HG03520 (cell line): ENCODE results near the gene C4A.
"Not testable (repeated sequence)": the region's sequence is repeated elsewhere in the genome, so short reads cannot be mapped to it uniquely, and the experiment has no call there.

Source experiments
- ATAC-seq: cut with Tn5 transposase; IDR thresholded peaks from one replicate; pipeline ENCODE4 v1.9.1; 2021; ENCODE audit warnings: mild to moderate bottlenecking, moderate library complexity; ENCODE audit not compliant: unreplicated experiment

The C4A gene

DNA sequence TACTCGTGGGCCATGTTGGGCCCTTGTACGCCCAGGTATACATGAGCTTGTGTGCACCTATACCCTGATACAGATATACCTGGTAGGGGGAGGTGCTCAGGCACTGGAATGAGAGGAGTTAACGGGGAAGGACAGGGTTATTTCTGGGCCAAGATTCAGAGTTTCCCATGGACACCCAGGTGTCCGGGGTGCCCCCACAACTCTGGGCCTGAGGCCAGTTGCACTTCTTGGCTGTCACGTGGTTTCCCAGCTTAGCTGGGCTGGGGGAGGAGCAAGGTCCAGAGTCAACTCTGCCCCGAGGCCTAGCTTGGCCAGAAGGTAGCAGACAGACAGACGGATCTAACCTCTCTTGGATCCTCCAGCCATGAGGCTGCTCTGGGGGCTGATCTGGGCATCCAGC lies at the start of gene C4A:
Gene C4A, plus strand, starts transcription at position 314 of the 400 bp plus-strand sequence. Its CDS starts 51 bp downstream, at position 365.
- ATAC-seq, result not testable (repeated sequence)

DNA sequence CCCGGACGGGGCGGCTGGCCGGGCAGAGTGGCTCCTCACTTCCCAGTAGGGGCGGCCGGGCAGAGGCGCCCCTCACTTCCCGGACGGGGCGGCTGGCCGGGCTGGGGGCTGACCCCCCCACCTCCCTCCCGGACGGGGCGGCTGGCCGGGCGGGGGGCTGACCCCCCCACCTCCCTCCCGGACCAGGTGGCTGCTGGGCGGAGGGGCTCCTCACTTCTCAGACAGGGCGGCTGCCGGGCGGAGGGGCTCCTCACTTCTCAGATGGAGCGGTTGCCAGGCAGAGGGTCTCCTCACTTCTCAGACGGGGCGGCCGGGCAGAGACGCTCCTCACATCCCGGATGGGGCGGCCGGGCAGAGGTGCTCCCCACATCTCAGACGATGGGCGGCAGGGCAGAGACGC lies 49.7 kb upstream of the C4A start:
- ATAC-seq, result not testable (repeated sequence)

DNA sequence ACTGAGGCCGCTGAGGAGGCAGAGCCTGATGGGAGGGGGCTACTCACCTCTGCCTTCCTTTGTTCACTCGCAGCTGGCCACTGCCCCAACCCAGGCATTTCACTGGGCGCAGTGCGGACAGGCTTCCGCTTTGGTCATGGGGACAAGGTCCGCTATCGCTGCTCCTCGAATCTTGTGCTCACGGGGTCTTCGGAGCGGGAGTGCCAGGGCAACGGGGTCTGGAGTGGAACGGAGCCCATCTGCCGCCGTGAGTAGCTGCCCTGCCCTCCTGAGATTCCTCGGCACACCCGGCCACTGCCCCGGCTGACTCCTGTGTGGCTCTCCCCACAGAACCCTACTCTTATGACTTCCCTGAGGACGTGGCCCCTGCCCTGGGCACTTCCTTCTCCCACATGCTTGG lies 48.3 kb upstream of the C4A start:
- ATAC-seq, result no peak

DNA sequence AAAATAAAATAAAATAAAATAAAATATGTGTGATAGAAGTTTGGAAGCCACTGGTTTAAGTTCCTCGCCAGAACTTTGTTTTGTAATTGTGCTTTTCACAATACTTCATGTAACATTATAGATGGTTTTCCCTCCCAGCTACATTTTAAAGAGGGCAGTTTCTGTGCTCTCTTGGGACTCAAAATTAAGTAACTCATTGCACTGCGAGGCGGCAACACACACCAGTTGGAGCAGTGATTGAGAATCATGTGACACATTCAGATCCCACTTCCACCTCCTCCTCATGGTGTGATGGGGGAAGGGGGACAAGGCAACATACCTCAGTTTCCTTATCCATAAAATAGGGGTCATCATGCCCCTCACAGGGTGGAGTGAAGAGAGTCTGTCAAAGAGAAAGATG lies 46.8 kb upstream of the C4A start:
- ATAC-seq, result no peak

DNA sequence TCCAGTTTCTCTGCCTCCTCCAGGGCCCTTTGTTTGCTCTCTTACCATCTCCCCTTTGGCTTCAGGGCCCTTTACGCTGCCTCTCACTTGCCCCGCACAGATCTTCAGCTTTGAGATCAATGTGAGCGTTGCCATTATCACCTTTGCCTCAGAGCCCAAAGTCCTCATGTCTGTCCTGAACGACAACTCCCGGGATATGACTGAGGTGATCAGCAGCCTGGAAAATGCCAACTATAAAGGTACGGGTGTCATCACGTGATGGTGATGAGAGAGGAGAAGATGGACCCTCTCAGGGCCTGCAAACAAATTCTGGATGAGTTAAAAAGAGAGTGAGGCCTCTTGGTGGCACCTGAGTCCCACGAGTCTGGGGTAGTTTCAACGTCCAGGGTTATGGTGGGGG lies 46.0 kb upstream of the C4A start:
- no peak for ATAC-seq

DNA sequence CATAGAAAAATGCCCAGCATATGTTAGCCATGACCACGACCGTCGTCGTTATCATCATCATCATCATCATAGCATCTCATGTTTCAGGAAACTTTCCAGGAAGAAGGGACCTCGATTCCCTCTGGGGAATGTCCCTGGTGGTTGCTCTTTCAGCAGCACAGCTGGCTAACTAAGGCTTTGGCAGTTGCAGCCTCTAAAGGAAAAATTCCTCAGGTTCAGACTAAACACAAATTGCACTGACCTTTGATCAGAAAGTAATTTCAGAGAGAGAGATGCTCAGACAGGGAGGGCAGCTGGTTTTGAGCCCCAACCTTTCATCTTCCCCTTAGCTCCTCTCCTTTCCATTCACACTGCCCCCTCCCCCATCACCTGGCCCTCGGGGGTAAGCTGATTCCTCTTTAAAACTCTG lies 41.6 kb upstream of the C4A start:
- ATAC-seq, result no peak

DNA sequence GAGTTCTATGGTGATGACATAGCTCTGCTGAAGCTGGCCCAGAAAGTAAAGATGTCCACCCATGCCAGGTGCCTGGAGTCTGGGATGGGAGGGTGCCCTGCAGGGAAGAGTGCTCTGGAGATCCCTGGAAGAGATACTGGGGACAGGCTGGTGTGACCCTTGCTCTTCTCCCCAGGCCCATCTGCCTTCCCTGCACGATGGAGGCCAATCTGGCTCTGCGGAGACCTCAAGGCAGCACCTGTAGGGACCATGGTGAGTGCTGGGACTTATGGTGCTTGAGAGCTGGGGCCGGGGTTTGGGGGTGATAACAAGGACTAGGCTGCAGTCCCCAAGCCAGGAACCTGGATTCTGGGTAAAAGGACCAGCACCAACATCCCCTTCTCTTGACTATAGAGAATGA lies 38.1 kb upstream of the C4A start:
- ATAC-seq, result no peak

DNA sequence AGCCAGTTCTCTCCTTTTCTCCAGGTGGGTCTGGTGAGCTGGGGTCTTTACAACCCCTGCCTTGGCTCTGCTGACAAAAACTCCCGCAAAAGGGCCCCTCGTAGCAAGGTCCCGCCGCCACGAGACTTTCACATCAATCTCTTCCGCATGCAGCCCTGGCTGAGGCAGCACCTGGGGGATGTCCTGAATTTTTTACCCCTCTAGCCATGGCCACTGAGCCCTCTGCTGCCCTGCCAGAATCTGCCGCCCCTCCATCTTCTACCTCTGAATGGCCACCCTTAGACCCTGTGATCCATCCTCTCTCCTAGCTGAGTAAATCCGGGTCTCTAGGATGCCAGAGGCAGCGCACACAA lies 36.7 kb upstream of the C4A start:
- no peak for ATAC-seq

DNA sequence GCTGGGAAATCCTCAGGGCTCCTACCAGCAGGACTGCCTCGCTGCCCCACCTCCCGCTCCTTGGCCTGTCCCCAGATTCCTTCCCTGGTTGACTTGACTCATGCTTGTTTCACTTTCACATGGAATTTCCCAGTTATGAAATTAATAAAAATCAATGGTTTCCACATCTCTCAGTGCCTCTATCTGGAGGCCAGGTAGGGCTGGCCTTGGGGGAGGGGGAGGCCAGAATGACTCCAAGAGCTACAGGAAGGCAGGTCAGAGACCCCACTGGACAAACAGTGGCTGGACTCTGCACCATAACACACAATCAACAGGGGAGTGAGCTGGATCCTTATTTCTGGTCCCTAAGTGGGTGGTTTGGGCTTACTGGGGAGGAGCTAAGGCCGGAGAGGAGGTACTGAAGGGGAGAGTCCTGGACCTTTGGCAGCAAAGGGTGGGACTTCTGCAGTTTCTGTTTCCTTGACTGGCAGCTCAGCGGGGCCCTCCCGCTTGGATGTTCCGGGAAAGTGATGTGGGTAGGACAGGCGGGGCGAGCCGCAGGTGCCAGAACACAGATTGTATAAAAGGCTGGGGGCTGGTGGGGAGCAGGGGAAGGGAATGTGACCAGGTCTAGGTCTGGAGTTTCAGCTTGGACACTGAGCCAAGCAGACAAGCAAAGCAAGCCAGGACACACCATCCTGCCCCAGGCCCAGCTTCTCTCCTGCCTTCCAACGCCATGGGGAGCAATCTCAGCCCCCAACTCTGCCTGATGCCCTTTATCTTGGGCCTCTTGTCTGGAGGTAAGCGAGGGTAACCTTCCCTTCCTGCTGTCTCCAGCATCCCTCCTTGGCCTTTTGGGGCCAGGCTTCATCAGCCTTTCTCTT lies 36.1 kb upstream of the C4A start, which contains the start of gene CFB:
Gene CFB, plus strand, starts transcription at position 589 of the 863 bp plus-strand sequence. Its CDS starts 127 bp downstream, at position 716.
- no peak for ATAC-seq

DNA sequence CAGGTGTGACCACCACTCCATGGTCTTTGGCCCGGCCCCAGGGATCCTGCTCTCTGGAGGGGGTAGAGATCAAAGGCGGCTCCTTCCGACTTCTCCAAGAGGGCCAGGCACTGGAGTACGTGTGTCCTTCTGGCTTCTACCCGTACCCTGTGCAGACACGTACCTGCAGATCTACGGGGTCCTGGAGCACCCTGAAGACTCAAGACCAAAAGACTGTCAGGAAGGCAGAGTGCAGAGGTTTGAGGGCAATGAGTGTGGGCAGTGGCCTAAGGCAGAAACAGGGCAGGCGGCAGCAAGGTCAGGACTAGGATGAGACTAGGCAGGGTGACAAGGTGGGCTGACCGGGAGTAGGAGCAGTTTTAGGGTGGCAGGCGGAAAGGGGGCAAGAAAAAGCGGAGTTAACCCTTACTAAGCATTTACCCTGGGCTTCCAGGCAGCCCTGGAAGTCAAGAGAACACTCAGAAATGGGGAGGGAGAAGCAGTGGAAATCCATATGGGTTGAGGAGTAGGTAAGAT lies 35.4 kb upstream of the C4A start:
- no peak for ATAC-seq

DNA sequence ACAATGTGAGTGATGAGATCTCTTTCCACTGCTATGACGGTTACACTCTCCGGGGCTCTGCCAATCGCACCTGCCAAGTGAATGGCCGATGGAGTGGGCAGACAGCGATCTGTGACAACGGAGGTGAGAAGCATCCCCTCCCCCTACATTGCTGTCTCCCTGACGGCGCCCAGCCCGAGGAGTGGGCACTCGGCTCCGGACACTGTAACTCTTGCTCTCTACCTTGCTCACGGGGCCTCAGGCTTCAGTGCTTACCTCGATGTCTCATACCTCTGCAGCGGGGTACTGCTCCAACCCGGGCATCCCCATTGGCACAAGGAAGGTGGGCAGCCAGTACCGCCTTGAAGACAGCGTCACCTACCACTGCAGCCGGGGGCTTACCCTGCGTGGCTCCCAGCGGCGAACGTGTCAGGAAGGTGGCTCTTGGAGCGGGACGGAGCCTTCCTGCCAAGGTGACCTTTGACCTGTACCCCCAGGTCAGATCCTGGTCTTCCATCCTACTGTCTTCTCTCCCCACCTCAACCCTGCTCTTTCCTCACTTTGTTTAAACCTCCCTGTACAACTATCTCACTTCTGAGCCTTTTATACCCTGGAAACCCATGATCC lies 34.7 kb upstream of the C4A start:
- ATAC-seq, result no peak

DNA sequence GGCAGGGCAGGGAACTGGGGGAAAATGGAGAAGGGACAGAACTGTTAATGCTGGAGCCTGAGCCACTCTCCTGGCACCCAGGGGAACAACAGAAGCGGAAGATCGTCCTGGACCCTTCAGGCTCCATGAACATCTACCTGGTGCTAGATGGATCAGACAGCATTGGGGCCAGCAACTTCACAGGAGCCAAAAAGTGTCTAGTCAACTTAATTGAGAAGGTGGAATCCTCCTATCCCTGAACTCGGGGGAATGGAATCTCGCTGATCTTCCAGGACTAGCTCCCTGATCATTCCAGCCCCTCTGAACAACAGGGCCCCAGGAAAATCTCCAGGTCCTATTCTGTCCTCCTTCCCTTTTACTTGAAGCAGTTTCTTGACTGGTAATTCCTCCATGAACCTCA lies 34.0 kb upstream of the C4A start:
- no peak for ATAC-seq

DNA sequence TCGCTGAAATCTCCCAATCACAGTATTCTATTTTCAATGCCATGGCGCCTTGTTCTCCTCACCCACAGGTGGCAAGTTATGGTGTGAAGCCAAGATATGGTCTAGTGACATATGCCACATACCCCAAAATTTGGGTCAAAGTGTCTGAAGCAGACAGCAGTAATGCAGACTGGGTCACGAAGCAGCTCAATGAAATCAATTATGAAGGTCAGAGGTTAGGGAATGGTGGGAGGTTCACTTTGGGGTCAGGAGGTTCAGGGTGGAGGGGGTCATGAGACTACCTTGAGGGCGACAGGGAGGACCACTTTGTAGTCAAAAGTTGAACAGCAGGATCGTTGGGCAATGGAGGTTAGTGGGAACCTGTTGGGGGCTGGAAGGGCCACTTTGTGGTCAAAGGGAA lies 33.6 kb upstream of the C4A start:
- ATAC-seq, result no peak

DNA sequence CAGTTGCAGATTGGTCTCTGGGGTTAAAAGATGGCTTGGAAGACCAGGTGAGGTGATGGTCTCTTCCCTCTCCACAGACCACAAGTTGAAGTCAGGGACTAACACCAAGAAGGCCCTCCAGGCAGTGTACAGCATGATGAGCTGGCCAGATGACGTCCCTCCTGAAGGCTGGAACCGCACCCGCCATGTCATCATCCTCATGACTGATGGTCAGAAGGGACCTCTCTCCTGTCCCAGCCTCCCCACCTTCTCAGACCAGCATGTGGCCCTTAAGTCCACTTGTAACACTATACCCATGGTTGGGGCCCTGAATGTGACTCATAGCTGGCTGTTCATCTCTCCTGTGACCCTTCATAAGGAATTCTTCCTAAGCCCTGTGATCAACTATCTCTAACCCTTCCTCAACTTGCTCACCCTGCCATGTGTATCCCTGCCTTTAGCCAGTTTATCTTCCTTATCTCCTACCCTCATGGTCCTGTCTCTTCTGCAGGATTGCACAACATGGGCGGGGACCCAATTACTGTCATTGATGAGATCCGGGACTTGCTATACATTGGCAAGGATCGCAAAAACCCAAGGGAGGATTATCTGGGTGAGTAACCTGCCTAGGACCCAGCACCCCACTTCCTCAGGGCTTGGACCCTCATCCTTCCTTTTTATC lies 33.0 kb upstream of the C4A start:
- no peak for ATAC-seq

DNA sequence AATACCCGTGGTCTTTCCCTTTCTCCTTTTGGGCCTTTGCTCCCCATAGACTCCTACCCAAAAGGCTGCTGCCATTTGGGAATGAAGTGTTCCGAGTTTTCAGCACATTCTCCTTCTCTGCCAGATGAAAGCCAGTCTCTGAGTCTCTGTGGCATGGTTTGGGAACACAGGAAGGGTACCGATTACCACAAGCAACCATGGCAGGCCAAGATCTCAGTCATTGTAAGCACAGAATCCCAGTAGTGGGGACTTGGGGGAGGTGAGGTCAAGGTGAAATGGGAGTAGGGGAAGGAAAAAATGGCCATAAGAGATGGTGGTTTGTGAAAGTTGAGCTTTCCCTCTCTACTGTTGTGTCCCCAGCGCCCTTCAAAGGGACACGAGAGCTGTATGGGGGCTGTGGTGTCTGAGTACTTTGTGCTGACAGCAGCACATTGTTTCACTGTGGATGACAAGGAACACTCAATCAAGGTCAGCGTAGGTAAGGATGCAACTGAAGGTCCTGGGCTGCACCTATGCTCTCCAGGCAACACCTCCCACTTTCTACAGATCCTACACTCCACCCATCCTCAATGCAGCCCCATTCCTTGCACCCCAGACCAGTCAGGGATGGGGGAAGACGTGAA lies 31.8 kb upstream of the C4A start:
- no peak for ATAC-seq

DNA sequence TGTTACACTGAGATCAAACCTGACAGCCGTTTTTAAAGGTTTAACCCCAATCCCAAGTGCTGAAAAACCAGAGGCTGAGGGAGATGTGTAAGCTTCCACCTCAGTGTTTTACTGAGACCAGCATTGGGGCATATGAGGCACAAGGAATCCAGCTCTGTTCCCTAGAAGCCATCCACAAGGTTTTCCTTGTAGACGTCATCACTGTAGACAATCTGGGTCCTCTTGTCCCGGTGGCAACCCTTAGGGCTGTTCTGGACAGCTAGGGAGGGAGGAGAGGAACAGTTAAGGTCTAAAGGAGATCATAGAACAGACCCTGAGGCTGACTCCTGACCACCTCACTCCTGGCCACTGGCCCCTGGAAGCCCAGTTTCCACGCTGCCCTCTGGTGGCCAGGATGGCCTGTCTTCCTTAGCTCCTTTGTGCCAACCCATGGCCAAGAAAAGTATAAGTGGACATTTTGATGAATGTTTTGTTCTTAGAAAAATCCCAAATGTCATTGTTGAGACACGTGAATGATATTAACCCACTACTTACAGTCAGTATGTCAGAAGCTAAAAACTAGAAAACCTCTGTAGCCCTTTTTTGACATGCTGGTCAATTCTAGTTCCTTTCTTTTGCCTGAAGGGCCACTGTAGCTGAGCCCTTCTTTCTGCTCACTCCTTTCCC lies 29.6 kb upstream of the C4A start:
- no peak for ATAC-seq

DNA sequence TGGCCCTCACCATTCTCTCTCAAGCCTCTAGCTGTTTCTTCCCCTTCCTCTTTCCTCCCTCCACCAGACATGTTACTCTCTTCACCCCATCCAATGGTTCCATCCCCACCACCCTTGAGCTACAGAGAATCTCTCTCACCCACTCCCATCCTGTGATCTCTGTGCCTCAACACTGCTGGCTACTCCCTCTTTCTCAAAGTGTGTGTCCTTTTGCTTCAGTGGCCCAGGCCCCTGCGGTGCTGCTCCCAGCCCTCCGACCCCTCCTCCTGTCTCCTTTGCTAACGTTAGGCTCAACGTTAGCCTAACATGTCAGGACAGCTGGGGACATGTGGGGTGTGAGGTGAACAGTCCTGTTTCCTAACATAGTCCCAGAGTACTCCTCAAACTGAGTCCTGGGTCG lies 29.0 kb upstream of the C4A start:
- ATAC-seq, result no peak

DNA sequence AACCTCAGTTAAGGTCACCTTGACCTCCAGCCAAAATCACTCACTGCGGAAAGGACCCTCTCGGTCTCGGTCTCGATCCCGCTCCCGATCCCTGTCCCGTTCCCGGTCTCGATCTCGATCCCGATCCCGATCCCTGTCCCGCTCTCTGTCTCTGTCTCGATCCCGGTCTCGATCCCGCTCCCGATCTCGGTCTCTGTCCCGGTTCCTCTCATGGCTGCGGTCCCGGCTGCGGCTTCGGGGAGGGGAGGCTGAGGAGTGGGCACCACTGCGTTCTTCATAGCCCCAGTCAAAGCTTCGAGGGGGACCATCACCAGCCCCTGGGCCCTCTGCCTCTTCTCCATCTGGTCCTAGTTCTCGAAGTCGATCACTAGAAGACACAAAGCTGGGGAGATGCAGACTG lies 27.3 kb upstream of the C4A start:
- no peak for ATAC-seq

DNA sequence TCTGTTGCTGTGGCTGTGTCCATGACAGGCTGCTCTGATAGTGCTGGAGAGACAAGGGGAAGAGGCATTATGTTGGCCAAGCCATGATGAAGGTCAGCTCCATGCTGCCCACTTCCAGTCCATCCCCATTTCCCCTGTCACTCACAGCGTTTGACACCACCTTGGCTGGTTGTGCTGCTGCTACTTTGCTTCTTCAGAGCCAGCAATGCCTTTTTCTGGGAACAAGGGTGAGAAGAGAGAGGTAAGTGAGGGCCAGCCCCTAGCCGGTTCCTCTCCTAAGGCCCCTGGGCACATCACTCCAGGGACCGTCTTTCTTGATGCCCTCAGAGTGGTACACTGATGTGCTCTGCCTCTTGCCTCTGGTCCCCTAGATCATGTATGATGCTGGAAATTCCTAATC lies 25.1 kb upstream of the C4A start:
- ATAC-seq, result no peak

DNA sequence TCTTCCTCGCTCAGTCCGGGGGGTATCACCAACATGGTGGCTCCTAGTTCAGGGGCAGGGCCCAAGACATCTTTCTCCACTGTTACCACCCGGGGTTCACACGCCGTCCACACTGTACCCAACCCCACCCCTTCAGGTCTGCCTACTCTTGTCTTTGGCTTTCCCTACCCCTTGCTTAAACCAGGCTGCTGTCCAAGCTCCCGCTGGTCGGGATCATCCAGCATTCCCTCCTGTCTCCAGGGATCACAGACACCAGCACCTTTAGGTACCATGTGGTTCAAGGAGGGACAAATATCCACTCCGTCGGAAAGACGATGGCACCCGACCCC lies 23.5 kb upstream of the C4A start:
- ATAC-seq, result peak; percentile 7
